Islet precursor cell (in vitro differentiated cells): Measurements from ENCODE around the gene TMEM108.

ENCODE experiments used
- DNase-seq: peaks from one replicate; pipeline ENCODE4 v3.0.0-alpha.2; 2018

The TMEM108 gene

GRCh38 chr3:133246119-133246518 lies 207.9 kb downstream of the TMEM108 start:
- no peak for DNase-seq

DNA sequence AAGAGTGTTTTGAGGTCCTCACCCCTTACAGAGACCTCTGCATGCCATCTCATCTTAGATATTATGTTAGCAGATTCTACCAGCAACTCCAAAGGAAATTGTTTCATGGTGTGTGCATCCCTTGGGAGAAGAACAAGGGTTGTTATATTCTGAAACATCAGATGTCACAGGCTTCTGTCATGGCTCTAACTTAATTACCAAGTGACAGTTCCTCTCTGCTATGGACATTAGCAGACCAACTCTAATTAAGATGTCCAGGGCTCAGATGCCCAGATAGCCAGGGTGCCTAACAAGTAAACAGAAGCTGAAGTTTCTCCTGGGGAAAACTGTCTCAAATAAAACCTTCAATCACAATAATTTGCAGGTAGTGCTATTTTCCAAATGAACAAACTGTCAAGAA lies 208.6 kb downstream of the TMEM108 start:
- DNase-seq: no peak

DNA sequence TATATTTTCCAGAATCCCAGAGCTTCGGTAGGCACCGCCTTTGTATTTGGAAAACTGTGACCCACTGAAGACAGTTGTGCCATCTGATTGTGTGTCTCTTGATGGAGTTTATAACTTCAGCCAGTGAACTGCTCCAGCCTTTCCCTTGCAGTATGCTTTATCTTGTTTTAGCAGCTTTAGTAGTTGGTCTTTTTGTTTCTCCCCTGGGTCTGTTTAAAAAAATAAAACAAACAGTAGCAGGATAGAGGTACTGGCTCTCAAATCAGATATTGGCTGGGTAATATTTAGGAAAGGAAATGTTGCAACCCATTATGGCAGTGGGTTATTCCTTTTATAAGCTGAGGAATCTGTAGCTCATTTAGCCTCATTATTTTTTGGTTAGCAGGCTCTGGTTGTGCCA lies 210.2 kb downstream of the TMEM108 start:
- no peak for DNase-seq

DNA sequence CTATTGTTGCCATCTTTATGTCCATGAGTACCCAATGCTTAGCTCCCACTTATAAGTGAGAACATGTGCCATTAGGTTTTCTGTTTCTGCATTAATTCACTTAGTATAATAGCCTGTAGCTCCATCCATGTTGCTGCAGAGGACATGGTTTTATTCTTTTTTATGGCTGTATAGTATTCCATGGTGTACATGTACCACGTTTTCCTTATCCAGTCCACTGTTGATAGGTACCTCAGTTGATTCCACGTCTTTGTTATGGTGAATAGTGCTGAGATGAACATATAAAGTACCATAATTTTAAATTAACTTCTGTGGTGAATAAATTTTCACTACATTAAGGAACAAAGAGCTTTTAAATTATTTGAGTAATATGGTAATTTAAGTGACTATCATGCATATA lies 211.3 kb downstream of the TMEM108 start:
- no peak for DNase-seq

- DNase-seq: no peak
Observed at GRCh38 chr3:133254151-133254550, 216.0 kb downstream of the TMEM108 start.

DNA sequence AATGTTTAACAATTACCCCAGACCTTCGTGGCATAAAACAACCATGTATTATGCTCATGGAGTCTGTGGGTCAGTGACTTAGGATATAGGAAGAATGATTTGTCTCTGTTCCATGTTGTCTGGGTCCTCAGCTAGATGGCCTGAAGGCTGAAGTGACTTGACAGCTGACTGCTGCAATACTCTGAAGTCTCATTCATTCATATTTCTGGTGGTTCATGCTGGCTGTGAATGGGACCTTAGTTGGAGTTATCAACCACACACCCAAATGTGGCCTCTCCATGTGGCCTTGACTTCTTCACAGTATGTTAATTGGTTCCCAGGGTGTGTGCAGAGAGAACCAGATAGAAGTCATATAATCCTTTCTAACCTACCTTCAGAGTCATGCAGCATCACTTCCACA lies 216.5 kb downstream of the TMEM108 start:
- no peak for DNase-seq

DNA sequence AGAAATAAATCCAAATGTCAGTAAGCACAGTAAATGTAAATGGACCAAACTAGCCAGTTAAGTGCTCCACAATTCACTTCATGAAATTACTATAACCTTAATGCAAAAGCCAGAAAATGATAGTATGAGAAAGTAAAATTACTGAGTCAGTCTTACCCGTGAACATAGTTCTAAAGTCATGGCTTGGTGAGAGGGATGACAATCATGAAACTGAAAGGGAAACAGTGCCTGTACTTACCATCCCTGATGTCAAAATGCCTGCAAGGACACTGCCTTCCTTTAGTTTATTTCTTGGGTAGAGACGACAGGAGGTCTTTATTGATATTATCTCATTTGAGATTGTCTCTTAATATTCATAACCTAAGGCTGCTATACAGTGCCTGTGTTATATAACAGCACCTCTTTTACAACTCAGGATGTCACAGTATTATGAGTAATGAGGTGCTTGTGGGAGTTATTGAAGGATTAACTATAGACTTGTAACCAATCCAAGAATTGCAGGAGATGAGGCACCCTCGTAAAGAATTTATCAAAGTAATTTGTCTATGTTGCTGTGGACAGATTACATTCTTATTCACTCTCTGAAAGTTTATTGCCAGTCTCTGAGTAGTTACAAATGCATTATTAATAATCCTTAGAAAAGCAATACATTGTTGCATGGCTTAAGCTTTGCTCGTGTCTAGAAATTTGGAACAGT lies 218.7 kb downstream of the TMEM108 start:
- DNase-seq: no peak

DNA sequence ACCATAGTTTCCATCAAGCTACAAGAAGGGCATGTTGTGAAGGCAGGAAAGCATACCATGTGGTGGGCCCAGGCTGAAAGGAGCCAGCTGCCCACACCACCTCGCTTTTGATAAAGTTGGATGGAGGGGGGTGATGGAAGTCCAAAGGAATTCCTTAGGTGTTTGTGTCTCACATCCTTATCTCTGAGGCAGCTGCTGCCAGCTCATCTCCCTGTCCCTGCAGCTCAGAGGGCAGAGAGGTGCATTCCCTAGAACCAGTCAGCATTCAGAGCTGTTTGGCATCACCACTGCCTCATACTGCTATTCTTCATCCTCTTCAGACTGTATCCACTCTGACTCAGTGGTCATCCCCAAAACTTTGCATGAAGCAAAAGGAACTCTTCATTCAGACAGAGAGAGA lies 220.2 kb downstream of the TMEM108 start:
- DNase-seq: peak; percentile 74

DNA sequence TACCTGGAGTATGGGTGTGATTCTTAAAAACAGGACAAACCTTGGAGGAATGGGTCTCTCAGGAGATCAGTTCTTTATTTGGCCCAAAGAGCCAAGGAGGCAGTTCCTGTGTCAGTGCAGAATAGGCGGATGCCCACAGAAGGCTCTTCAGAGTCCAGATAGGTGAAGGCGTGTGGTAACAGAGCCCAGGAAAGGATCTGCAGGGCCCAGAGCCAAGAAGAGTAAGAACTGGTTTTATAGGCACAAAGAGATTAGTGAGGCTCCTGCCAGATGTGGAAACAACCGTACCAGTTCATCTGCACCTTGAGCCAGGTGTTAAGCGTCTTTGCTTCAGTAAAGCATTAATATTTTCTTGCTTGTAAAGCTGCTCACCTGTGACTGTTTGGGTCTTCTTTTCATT lies 221.6 kb downstream of the TMEM108 start:
- no peak for DNase-seq

GRCh38 chr3:133262333-133262732 lies 224.1 kb downstream of the TMEM108 start:
- DNase-seq: no peak

DNA sequence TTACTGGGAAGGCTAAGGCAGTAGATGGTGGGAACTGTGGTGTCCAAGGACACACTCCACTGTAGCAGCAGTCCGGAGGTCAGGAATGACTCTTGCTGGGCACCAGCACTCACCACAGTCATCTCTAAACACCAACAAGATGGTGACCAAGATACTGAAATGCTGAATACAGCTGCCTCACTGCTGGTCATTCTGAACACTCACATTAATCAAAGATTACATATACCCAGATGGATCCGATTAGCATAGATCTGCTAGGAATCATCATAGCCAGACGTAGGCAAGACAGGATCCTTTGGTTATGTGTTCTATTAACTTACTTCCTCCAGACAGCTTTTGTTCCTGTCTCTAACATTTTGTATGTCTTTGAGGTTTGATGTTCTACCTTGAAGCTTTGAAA lies 226.7 kb downstream of the TMEM108 start:
- DNase-seq: no peak

- DNase-seq: no peak
Observed at GRCh38 chr3:133268726-133269134, 230.5 kb downstream of the TMEM108 start.

DNA sequence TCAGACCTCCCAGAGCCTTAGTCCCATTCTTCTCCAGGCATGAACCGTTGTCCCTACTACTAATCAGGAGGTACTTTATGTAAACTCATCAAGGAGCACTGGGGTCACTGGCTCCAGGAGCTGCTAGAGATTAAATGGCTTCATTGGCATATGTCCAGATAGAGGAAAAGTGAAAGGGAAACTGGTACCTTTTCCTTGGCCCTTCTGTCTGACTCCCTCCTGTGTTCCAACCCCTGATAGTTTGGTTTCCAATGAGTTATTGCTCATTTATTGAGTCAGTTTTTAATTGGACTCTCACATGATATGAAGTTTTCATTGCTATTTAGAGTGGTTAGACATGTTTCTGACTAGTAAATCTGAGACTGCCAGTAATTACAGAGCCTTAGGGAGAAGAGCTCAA lies 231.2 kb downstream of the TMEM108 start:
- no peak for DNase-seq

DNA sequence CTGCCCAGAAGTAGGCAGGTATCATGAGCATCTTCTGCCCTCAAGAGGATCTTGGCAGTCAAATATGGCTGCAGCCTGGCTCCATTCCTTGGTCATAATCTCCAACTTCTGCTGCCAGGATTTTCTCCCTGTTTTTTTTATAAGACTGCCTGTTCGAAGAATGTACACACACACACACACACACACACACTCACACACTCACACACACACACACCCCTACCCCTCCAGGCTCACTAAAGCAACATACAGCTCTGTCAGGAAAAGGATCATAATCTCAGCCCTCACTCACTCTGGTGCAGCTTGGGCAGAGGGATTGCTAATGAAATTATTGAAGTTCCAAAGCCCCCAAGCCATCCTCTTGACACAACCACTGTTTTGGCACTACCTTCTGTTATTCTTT lies 232.4 kb downstream of the TMEM108 start:
- no peak for DNase-seq

DNA sequence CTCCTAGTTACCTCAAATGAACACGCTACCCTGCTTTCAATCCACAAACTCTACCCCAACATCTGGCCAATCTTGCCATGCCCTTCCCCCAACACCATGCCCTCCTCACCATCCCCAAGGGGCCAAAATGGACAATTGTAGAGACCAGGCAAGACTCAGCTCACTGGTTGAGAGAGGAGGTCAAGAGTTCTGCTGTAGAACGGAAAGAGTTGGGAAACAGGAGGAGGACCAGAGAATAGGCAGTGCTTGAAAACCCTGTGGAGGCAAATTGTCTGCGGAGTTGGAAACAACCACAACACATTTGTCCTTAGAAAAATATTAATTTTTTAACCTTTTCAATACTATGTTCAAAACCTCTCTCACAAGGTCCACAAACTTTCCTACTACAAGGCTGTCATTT lies 232.9 kb downstream of the TMEM108 start:
- no peak for DNase-seq

DNA sequence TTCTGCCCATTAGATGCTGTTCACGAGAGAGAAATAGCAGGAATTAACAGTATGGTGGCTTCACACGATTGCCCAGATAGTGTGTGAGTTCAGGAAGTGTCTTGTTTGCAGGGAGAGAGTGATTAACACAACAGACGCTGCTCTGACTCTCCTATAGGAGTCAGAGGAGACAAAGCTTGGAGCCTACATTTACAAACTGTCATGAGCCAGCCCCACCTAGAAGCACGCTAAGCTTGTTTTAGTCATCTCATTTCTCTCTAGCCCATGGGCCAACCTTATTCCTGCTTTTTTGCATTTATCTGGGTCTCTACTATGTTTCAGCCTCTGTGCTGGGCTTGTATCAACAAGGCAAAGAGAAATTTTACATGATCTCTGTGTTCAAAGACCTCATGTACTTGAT lies 233.3 kb downstream of the TMEM108 start:
- DNase-seq: no peak

DNA sequence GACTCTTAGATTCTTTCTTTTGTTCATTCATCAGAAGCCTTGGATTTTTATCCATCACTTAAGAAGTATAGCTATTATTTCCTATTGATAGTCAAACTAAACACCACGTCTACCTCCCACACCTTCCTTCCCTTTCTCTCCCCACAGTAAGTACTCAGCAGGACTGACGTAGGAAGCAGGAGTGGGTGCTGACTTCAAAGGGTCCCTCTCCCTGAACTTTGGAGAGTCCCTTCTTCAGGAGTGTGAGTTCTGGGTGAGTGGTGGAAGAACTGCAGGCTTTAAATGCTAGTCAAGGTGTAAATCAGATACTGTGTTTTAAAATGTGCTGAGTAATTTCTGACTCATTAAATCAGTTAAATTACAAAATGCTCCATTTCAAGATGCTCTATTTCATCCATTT lies 235.2 kb downstream of the TMEM108 start:
- no peak for DNase-seq

- DNase-seq: no peak
Observed at GRCh38 chr3:133274477-133274876, 236.3 kb downstream of the TMEM108 start.

DNA sequence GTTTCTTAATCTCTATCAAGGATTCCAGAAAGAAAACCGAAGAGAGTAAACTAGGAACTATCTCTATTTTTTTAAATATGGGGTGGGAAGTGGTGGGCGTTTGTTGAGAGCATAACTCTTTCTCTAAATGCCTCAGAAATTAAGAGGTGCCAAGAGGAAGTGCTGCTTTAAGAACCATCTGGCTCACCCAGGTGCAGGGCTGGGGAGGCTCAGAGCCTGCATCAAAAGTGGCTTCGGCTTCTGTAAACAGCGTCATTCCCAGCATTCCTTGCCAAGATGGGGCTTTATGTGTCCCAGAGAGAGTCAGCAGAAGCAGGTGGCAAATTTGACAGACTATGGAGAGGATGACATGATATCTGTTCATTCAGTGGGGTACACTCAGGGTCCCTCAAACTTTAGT lies 238.4 kb downstream of the TMEM108 start:
- no peak for DNase-seq

- DNase-seq: no peak
Observed at GRCh38 chr3:133277813-133278212, 239.6 kb downstream of the TMEM108 start.

GRCh38 chr3:133278260-133279043 lies 240.3 kb downstream of the TMEM108 start:
- no peak for DNase-seq

DNA sequence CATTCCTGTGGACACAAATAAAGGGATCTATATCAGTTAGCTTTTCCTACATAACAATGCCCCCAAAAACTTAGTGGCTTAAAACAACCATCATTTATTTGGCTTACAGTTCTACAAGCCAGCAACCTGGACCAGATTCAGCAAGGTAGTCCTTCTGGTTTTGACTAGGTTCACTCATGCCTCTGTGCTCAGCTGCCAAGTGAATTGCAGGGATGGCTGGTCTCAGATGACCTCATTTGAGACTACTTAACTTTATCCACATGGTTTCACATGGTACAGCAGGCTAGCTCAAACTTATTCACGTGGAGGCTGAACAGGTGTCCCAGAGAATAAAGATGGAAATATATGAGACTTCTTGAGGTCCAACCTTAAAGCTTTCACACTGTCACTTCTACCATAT lies 242.4 kb downstream of the TMEM108 start:
- DNase-seq: no peak

DNA sequence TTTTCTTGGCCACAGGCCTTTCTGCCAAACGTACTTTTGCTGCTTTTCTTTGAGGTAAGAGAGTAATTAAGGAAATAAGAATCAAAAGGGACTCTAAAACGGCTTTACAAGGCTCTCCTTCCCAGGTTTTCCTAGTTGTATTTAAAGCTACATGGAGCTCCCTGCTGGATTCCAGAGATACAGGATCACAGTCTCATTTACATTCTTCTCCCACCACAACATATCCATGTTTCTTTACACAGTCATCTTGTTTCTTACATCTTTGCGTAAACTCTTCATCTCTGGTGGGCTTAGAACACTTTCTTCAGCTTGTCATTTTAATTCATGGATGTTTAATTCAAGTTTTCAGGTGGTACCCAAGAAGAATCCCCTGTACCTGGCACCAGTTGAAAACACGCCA lies 244.0 kb downstream of the TMEM108 start:
- no peak for DNase-seq

DNA sequence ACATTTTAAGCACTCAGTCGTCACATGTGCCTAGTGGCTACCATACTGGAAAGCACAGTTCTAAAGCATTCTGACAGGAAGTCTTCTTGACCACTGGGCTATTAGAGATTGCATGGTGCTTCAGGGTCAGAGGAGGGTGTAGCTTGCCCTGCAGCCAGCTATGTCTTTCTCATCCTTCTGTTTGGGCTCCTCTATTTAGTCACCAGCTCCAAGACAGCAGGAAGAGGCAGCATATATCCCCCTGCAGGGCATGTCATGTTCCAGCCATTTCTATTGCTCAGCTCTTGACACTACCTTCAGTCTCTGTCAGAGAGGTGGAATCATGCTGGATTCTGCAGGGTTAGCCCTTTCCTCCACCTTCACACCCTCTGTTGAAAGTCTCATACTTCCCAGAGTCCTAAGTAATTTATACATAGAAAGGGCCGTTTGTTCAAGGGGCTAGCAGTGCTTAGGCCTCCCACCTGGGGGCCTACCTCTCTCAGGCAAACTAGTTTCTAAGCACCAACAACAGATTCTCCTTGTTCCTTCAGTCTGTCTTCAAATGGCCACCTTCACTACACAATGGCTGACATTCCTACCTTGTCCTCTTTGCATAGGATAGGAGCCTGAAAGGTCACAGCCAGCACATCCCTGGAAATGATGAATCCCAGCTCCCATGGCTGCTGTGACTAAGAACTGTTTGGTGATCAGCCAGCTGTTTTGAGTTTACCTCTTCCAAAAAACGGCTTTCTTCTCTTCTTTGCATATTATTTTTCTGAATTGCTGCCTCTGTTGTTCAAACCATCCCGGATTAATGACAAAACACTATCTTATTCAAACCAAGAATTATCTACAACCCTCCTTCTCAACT lies 246.0 kb downstream of the TMEM108 start:
- DNase-seq: peak; percentile 60
